ENCODE results near the gene ZNF599. TPM values are rescaled to one million over a fixed set of nuclear protein-coding genes. Genes with fewer than 3 reads are reported as not detected.

Gene ZNF599
- total and polyA plus RNA-seq, 2 of the 13 experiments (the other 11 are each of a cell fraction or from before 2014, with no cell fraction given): 5.8 to 7.3 TPM

- TF ChIP-seq, protein P1, sequence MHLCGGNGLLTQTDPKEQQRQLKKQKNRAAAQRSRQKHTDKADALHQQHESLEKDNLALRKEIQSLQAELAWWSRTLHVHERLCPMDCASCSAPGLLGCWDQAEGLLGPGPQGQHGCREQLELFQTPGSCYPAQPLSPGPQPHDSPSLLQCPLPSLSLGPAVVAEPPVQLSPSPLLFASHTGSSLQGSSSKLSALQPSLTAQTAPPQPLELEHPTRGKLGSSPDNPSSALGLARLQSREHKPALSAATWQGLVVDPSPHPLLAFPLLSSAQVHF (CRISPR knock-in tag; IDR thresholded peaks at IDR 0.05): no peak
- TF ChIP-seq, protein P2, sequence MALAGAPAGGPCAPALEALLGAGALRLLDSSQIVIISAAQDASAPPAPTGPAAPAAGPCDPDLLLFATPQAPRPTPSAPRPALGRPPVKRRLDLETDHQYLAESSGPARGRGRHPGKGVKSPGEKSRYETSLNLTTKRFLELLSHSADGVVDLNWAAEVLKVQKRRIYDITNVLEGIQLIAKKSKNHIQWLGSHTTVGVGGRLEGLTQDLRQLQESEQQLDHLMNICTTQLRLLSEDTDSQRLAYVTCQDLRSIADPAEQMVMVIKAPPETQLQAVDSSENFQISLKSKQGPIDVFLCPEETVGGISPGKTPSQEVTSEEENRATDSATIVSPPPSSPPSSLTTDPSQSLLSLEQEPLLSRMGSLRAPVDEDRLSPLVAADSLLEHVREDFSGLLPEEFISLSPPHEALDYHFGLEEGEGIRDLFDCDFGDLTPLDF (CRISPR knock-in tag; IDR thresholded peaks at IDR 0.05): no peak
- TF ChIP-seq MLLT10 (CRISPR knock-in tag; IDR thresholded peaks at IDR 0.05): no peak
- TF ChIP-seq KLF15 (CRISPR knock-in tag; IDR thresholded peaks at IDR 0.05; ENCODE audit: borderline replicate concordance): peak; percentile 55; the same call in 1 of the 2 replicates
- TF ChIP-seq NFE2 (CRISPR knock-in tag; IDR thresholded peaks at IDR 0.05): no peak
- TF ChIP-seq ZMYM2 (CRISPR knock-in tag; IDR thresholded peaks at IDR 0.05): 0 out of 2 replicates have a peak, but pooled peaks have one; percentile 41
- TF ChIP-seq ZNF790 (CRISPR knock-in tag; IDR thresholded peaks at IDR 0.05; ENCODE audit: borderline replicate concordance): no peak
- TF ChIP-seq SRSF9 (IDR thresholded peaks at IDR 0.05; ENCODE audit: borderline replicate concordance, insufficient read depth, low read depth, low read length, poor library complexity, severe bottlenecking): no peak
- no peak for TF ChIP-seq KDM4B (CRISPR knock-in tag; IDR thresholded peaks at IDR 0.05)
- 0 out of 2 replicates have a peak, but pooled peaks have one; percentile 35 for TF ChIP-seq ZNF598 (CRISPR knock-in tag; IDR thresholded peaks at IDR 0.05; ENCODE audit: borderline replicate concordance)
- TF ChIP-seq SALL2 (CRISPR knock-in tag; IDR thresholded peaks at IDR 0.05): no peak
- TF ChIP-seq ZNF143 (CRISPR knock-in tag; IDR thresholded peaks at IDR 0.05): peak; percentile 97
- peak; percentile 35; the same call in 1 of the 2 replicates for TF ChIP-seq ZNF142 (CRISPR knock-in tag; IDR thresholded peaks at IDR 0.05)
- no peak for TF ChIP-seq HES4 (CRISPR knock-in tag; IDR thresholded peaks at IDR 0.05; ENCODE audit: borderline replicate concordance)
- peak; percentile 84 for TF ChIP-seq HNRNPLL (IDR thresholded peaks at IDR 0.05; ENCODE audit: low read depth, low read length, poor library complexity, severe bottlenecking)
- TF ChIP-seq ZFP36L2 (CRISPR knock-in tag; IDR thresholded peaks at IDR 0.05): no peak
- TF ChIP-seq, protein P3, sequence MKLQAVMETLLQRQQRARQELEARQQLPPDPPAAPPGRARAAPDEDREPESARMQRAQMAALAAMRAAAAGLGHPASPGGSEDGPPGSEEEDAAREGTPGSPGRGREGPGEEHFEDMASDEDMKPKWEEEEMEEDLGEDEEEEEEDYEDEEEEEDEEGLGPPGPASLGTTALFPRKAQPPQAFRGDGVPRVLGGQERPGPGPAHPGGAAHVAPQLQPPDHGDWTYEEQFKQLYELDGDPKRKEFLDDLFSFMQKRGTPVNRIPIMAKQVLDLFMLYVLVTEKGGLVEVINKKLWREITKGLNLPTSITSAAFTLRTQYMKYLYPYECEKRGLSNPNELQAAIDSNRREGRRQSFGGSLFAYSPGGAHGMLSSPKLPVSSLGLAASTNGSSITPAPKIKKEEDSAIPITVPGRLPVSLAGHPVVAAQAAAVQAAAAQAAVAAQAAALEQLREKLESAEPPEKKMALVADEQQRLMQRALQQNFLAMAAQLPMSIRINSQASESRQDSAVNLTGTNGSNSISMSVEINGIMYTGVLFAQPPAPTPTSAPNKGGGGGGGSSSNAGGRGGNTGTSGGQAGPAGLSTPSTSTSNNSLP (IDR thresholded peaks at IDR 0.05; ENCODE audit: low read depth, low read length): no peak
- no peak for TF ChIP-seq FOSL2 (CRISPR knock-in tag; IDR thresholded peaks at IDR 0.05)
Observed at GRCh38 chr19:34772697-34773554, at the start of gene ZNF599 (continued).

Data from HepG2 (cell line).